Loucy (cell line): ENCODE measurements around the gene PRR20G.

Experiments used
- CTCF ChIP-seq: fragments of 200-600 bp; sonication (generic); conservative IDR thresholded peaks from 2 replicates; pipeline ENCODE4 v1.5.1; 2014; ENCODE audit warnings: mild to moderate bottlenecking, antibody characterized with exemption, low read length
- EZH2phosphoT487 ChIP-seq: fragments of 200-600 bp; IDR thresholded peaks from 2 replicates; pipeline ENCODE4 v1.6.1; 2018; ENCODE audit warnings: antibody characterized with exemption, mild to moderate bottlenecking, moderate library complexity, borderline replicate concordance

- TF ChIP-seq CTCF = no peak
- no peak for TF ChIP-seq EZH2phosphoT487
Measured at GRCh38 chr3:127238602-127239001, 49.2 kb downstream of the PRR20G start.
